Neuronal stem cell (in vitro differentiated cells): ENCODE data around the gene NCK1. TPM values are rescaled to one million over a fixed set of nuclear protein-coding genes. Genes with fewer than 3 reads are reported as not detected.
A peak's percentile ranks its signal among the peaks of the same experiment; 100 is the strongest.

Experiments used
- DNase-seq: peaks from one replicate; pipeline ENCODE4 v3.0.0-alpha.2; 2013; ENCODE audit warnings: low spot score
- H2AFZ ChIP-seq: one replicate; pipeline ENCODE4 v1.6.1; 2013; ENCODE audit warnings: mild to moderate bottlenecking, low read length, inconsistent platforms
- H2AK5ac ChIP-seq: 2 replicates; pipeline ENCODE4 v1.6.1; 2013; ENCODE audit warnings: low read depth, mild to moderate bottlenecking, inconsistent platforms, low read length, moderate library complexity, mixed read lengths
- H2BK120ac ChIP-seq: 2 replicates; pipeline ENCODE4 v1.6.1; 2013; ENCODE audit warnings: low read depth, mild to moderate bottlenecking, inconsistent platforms, low read length, moderate library complexity, mixed read lengths
- H2BK12ac ChIP-seq: one replicate; pipeline ENCODE4 v1.6.1; 2013; ENCODE audit warnings: low read length, inconsistent platforms
- H2BK15ac ChIP-seq: 2 replicates; pipeline ENCODE4 v1.6.1; 2013; ENCODE audit warnings: mild to moderate bottlenecking, low read length, inconsistent platforms, mixed read lengths
- H2BK5ac ChIP-seq: one replicate; pipeline ENCODE4 v1.6.1; 2013; ENCODE audit warnings: inconsistent platforms, mild to moderate bottlenecking, low read length, moderate library complexity
- H3K14ac ChIP-seq: one replicate; pipeline ENCODE4 v1.6.1; 2013; ENCODE audit warnings: low read length, inconsistent platforms
- H3K18ac ChIP-seq: 2 replicates; pipeline ENCODE4 v1.6.1; 2013; ENCODE audit warnings: low read length, inconsistent platforms
- H3K23ac ChIP-seq: 2 replicates; pipeline ENCODE4 v1.6.1; 2013; ENCODE audit warnings: low read depth, mild to moderate bottlenecking, mixed read lengths, low read length, inconsistent platforms; ENCODE audit not compliant: poor library complexity
- H3K27ac ChIP-seq: replicated peaks from 3 replicates; pipeline ENCODE4 v1.5.1; 2013; ENCODE audit warnings: low read length, inconsistent platforms
- H3K27me3 ChIP-seq, 3 experiments: 2 replicates each; pipeline ENCODE4 v1.6.1; 2013; ENCODE audit warnings: low read length in 3 of 3, mild to moderate bottlenecking in 2 of 3, inconsistent platforms in 1 of 3, low read depth in 1 of 3, mixed read lengths in 1 of 3, moderate library complexity in 1 of 3; ENCODE audit not compliant: control insufficient read depth in 3 of 3, insufficient read depth in 3 of 3
- H3K36me3 ChIP-seq, 2 donors: replicated peaks in 1 of 2; 2 replicates each; pipeline ENCODE4 v1.6.1; 2013; ENCODE audit warnings: low read length in 2 of 2; ENCODE audit not compliant: control insufficient read depth in 2 of 2, insufficient read depth in 2 of 2
- H3K4ac ChIP-seq: 2 replicates; pipeline ENCODE4 v1.6.1; 2013; ENCODE audit warnings: inconsistent platforms, mild to moderate bottlenecking, low read length, moderate library complexity
- H3K4me1 ChIP-seq, 2 donors: 1 replicate in 1 of 2; 2 replicates in 1 of 2; pipeline ENCODE4 v1.6.1; 2013; ENCODE audit warnings: low read length in 2 of 2, low read depth in 1 of 2; ENCODE audit not compliant: control insufficient read depth in 2 of 2, insufficient read depth in 1 of 2
- H3K4me2 ChIP-seq: one replicate; pipeline ENCODE4 v1.6.1; 2013; ENCODE audit warnings: mild to moderate bottlenecking, low read length, inconsistent platforms; ENCODE audit not compliant: insufficient read depth, poor library complexity, severe bottlenecking
- H3K4me3 ChIP-seq, 2 donors: 2 replicates each; pipeline ENCODE4 v1.5.1; 2013; ENCODE audit warnings: low read length in 2 of 2, mild to moderate bottlenecking in 2 of 2, inconsistent platforms in 1 of 2, moderate library complexity in 1 of 2
- H3K79me1 ChIP-seq: one replicate; pipeline ENCODE4 v1.6.1; 2013; ENCODE audit warnings: low read depth, mild to moderate bottlenecking, inconsistent platforms, low read length, moderate library complexity
- H3K9ac ChIP-seq: one replicate; pipeline ENCODE4 v1.6.1; 2013; ENCODE audit warnings: mild to moderate bottlenecking, low read depth, low read length, inconsistent platforms; ENCODE audit not compliant: poor library complexity
- H3K9me3 ChIP-seq, 2 donors: replicated peaks in 1 of 2; 2 replicates each; pipeline versions ENCODE3 to v1.6.1; 2013; ENCODE audit warnings: low read length in 2 of 2, mild to moderate bottlenecking in 2 of 2, inconsistent platforms in 1 of 2, low read depth in 1 of 2, mixed read lengths in 1 of 2, moderate library complexity in 1 of 2; ENCODE audit not compliant: control insufficient read depth in 2 of 2, insufficient read depth in 1 of 2
- H4K8ac ChIP-seq: one replicate; pipeline ENCODE4 v1.6.1; 2013; ENCODE audit warnings: low read depth, mild to moderate bottlenecking, inconsistent platforms, low read length, moderate library complexity
- H4K91ac ChIP-seq: one replicate; pipeline ENCODE4 v1.6.1; 2013; ENCODE audit warnings: low read length, low read depth, mild to moderate bottlenecking, inconsistent platforms; ENCODE audit not compliant: poor library complexity
- WGBS, 2 donors: extraction: QIAGEN DNeasy Blood & Tissue Kit; methylation state at CpG; one replicate each; pipeline ENCODE4 v1.1.7; 2013; ENCODE audit warnings: missing lambda C conversion rate in 2 of 2, mixed read lengths in 1 of 2; ENCODE audit not compliant: insufficient read length in 2 of 2, insufficient replicate concordance in 1 of 2; ENCODE audit errors: extremely low coverage in 2 of 2; 5-methylcytosine and 5-hydroxymethylcytosine counted together
- polyA plus RNA-seq, 2 experiments: library from polyadenylated mRNA; stranded (reverse); fragments of 200-250 nt; gene quantifications; one replicate each; pipeline ENCODE4 v1.2.3, GENCODE V29; 2013

NCK1 gene
- polyA plus RNA-seq (2013, experiment 1 of 2) = 20.9 TPM
- 22.2 TPM for polyA plus RNA-seq (2013, experiment 2 of 2)

- Histone ChIP-seq H4K8ac (no peak within 1 kb of the TSS), H3K4ac (no peak within 1 kb of the TSS), H3K4me3 (peak within 1 kb of the TSS; percentile 96 to 97), H3K23ac (peak within 1 kb of the TSS; percentile 97), H2AK5ac (no peak within 1 kb of the TSS), H2BK5ac (peak within 1 kb of the TSS; percentile 98), H3K18ac (peak within 1 kb of the TSS; percentile 99), H3K36me3 (peaks cover 0 to 19% of the 10 kb centered on the region in 2 donors), H2BK120ac (peak within 1 kb of the TSS; percentile 96), H3K79me1 (peaks cover 2% of the 10 kb centered on the region), H4K91ac (no peak within 1 kb of the TSS), H2BK12ac (no peak within 1 kb of the TSS), H3K27ac (peak within 1 kb of the TSS; percentile 95), H3K27me3 (no peaks in the 10 kb centered on the region), H3K4me1 (peaks cover 6 to 9% of the 10 kb centered on the region in 2 donors), H3K9ac (peak within 1 kb of the TSS; percentile 99), H3K4me2 (peak within 1 kb of the TSS; percentile 82), H2AFZ (peak within 1 kb of the TSS; percentile 99), H3K9me3 (peaks cover 2 to 10% of the 10 kb centered on the region in 2 donors), H2BK15ac (peak within 1 kb of the TSS; percentile 99), H3K14ac (peak within 1 kb of the TSS; percentile 94)
- no CpG with 5 or more reads among the region's 67 CpGs for WGBS, 2 donors
- peak; percentile 96 for DNase-seq
These were observed at the start of gene NCK1 for GRCh38 chr3:136861890-136862616. Gene NCK1, plus strand, starts transcription at chr3:136862208. Its CDS starts 65,794 bp downstream, at chr3:136928002.

DNA sequence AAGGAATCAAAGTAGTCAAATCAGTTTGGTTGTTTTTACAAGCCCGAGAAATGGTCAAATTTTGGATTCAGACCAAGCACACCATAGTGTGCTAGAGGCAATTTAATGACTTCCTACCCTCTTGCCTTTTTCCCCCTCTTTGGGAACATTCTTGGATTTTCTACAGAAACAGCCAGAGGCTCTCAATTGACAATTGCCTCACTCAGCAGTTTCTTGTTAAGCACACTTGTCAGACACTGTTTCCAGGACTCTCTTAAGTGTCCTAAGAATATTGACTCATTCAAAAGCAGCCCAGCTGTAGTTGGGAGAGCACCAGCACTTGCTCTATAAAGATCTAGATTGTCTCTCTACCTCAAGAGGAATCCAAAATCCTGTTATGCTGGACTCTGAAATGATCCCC is 44.6 kb upstream of the NCK1 start:
- H3K4me3 ChIP-seq = no peak overlapping the region
- no peak overlapping the region for H3K14ac ChIP-seq
- no peak overlapping the region for H2AK5ac ChIP-seq
- H3K18ac ChIP-seq = no peak overlapping the region
- no CpG with 5 or more reads among the region's 1 CpG for WGBS, 2 donors
- H2BK12ac ChIP-seq = no peak overlapping the region
- H3K79me1 ChIP-seq = no peaks in the 10 kb centered on the region
- H2BK120ac ChIP-seq = no peak overlapping the region
- H3K36me3 ChIP-seq = peaks cover 0 to 2% of the 10 kb centered on the region in 2 donors
- no peak overlapping the region for H3K23ac ChIP-seq
- no peak overlapping the region for H3K4me2 ChIP-seq
- H3K9ac ChIP-seq = no peak overlapping the region
- peaks cover 0 to under 1% of the 10 kb centered on the region in 2 donors for H3K9me3 ChIP-seq
- H2BK5ac ChIP-seq = no peak overlapping the region
- peaks cover 0 to 21% (median 2%) of the 10 kb centered on the region in 3 experiments for H3K27me3 ChIP-seq
- no peak overlapping the region for H3K4ac ChIP-seq
- peaks cover 9 to 15% of the 10 kb centered on the region in 2 donors for H3K4me1 ChIP-seq
- H4K91ac ChIP-seq = no peak overlapping the region
- peak overlapping the region; percentile 97 for H2AFZ ChIP-seq
- no peak overlapping the region for H4K8ac ChIP-seq
- no peak overlapping the region for H2BK15ac ChIP-seq
- H3K27ac ChIP-seq = no peak overlapping the region
- no peak for DNase-seq

DNA sequence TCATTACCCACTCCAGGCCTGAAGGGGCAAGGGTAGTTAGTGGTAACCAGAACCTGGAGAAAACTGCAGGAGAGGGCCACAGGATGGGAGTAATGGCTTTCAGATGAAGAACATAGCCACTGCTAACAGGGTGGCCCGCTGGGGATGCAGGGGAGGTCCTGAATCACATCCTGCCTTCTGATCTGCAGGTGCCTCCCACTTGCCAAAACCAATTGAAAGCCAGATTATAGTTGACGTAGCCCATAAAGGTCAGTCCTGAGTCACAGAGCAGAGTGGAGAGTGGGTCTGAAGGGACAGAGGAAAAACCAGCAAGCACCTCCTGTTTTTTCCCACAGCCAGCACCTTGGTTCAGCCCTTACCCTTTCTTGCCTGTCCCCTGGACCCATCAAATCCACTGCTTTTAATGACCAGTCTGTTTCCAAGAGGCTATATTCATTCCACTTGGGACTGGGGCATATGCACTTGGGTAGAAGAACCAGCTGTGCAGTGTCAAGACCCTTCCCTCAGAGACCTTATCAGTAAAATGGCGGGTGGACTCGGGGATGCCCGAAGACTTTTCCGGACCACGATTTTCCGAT is 43.7 kb upstream of the NCK1 start:
- peak overlapping the region; percentile 83 to 87 for H3K4me3 ChIP-seq
- no peak overlapping the region for H2AK5ac ChIP-seq
- H2BK120ac ChIP-seq = no peak overlapping the region
- peaks cover 0 to 6% of the 10 kb centered on the region in 2 donors for H3K9me3 ChIP-seq
- DNase-seq = peak; percentile 5
- H3K4ac ChIP-seq = no peak overlapping the region
- H3K23ac ChIP-seq = no peak overlapping the region
- H3K4me2 ChIP-seq = peak overlapping the region; percentile 92
- H3K14ac ChIP-seq = no peak overlapping the region
- H3K27ac ChIP-seq = no peak overlapping the region
- no CpG with 5 or more reads among the region's 8 CpGs for WGBS, 2 donors
- H2BK5ac ChIP-seq = no peak overlapping the region
- H2BK15ac ChIP-seq = no peak overlapping the region
- no peaks in the 10 kb centered on the region for H3K79me1 ChIP-seq
- H2BK12ac ChIP-seq = no peak overlapping the region
- H3K4me1 ChIP-seq = peaks cover 9 to 15% of the 10 kb centered on the region in 2 donors
- H3K27me3 ChIP-seq = peaks cover 0 to 21% (median 2%) of the 10 kb centered on the region in 3 experiments
- no peak overlapping the region for H3K18ac ChIP-seq
- H4K8ac ChIP-seq = no peak overlapping the region
- H4K91ac ChIP-seq = no peak overlapping the region
- H3K9ac ChIP-seq = no peak overlapping the region
- peaks cover 0 to 2% of the 10 kb centered on the region in 2 donors for H3K36me3 ChIP-seq
- peak overlapping the region; percentile 97 for H2AFZ ChIP-seq

- Histone ChIP-seq H2BK15ac (no peak within 1 kb of the TSS), H3K4me1 (peaks cover 9 to 15% of the 10 kb centered on the region in 2 donors), H3K23ac (peak within 1 kb of the TSS; percentile 65), H3K4ac (no peak within 1 kb of the TSS), H3K27me3 (peaks cover 0 to 21% (median 2%) of the 10 kb centered on the region in 3 experiments), H3K14ac (no peak within 1 kb of the TSS), H3K4me3 (peak within 1 kb of the TSS; percentile 83 to 87), H2BK12ac (no peak within 1 kb of the TSS), H4K8ac (no peak within 1 kb of the TSS), H2AFZ (peak within 1 kb of the TSS; percentile 97), H3K36me3 (peaks cover 0 to 2% of the 10 kb centered on the region in 2 donors), H2AK5ac (no peak within 1 kb of the TSS), H4K91ac (no peak within 1 kb of the TSS), H3K9ac (peak within 1 kb of the TSS; percentile 70), H3K9me3 (peaks cover 0 to 11% of the 10 kb centered on the region in 2 donors), H2BK120ac (no peak within 1 kb of the TSS), H3K79me1 (no peaks in the 10 kb centered on the region), H2BK5ac (no peak within 1 kb of the TSS), H3K18ac (peak within 1 kb of the TSS; percentile 94), H3K4me2 (peak within 1 kb of the TSS; percentile 92), H3K27ac (no peak within 1 kb of the TSS)
- no CpG with 5 or more reads among the region's 60 CpGs for WGBS, 2 donors
- peak; percentile 61 for DNase-seq
These were observed 43.1 kb upstream of the NCK1 start, which contains the start of gene SLC35G2 for GRCh38 chr3:136818769-136819391. Gene SLC35G2, plus strand, starts transcription at chr3:136819126. Its CDS starts 35,335 bp downstream, at chr3:136854461.
